Ovary (tissue), 9 donors: ENCODE results near the gene CMC1. TPM values are rescaled to one million over a fixed set of nuclear protein-coding genes. Genes with fewer than 3 reads are reported as not detected.

ENCODE experiments used
- DNase-seq, 5 donors: peaks; one replicate each; pipeline ENCODE4 v3.0.0-alpha.2; 2019 to 2020
- H3K27ac ChIP-seq, 2 donors: fragments of 200-600 bp; one replicate each; pipeline versions ENCODE4 v1.5.1 to v1.8.0; 2019 to 2022
- H3K27me3 ChIP-seq: fragments of 200-600 bp; one replicate; pipeline ENCODE4 v1.8.0; 2022
- H3K36me3 ChIP-seq: fragments of 200-600 bp; sonication (generic); one replicate; pipeline ENCODE4 v1.5.1; 2019
- H3K4me1 ChIP-seq: one replicate; pipeline ENCODE4 v1.8.1; 2013; ENCODE audit warnings: mild to moderate bottlenecking, moderate library complexity; ENCODE audit not compliant: insufficient read depth
- H3K4me3 ChIP-seq: fragments of 200-600 bp; sonication (generic); one replicate; pipeline ENCODE4 v1.5.1; 2017
- H3K9me3 ChIP-seq, 2 donors: fragments of 200-600 bp in 1 of 2; sonication (generic) in 1 of 2; one replicate each; pipeline versions ENCODE4 v1.5.1 to v1.8.1; 2013 to 2019; ENCODE audit warnings: mild to moderate bottlenecking in 1 of 2, moderate library complexity in 1 of 2
- CTCF ChIP-seq, 3 donors: fragments of 450-650 bp in 2 of 3; fragments of 200-600 bp in 1 of 3; IDR thresholded peaks; one replicate each; pipeline versions ENCODE4 v1.5.1 to v1.8.0; 2016 to 2022; ENCODE audit warnings: antibody characterized with exemption in 3 of 3, mild to moderate bottlenecking in 1 of 3
- EP300 ChIP-seq: sonication (generic); formaldehyde crosslinking; IDR thresholded peaks from one replicate; pipeline ENCODE4 v1.6.1; 2017; ENCODE audit warnings: antibody characterized with exemption
- POLR2A ChIP-seq: fragments of 450-650 bp; IDR thresholded peaks from one replicate; pipeline ENCODE4 v1.6.1; 2017; ENCODE audit warnings: antibody characterized with exemption, mild to moderate bottlenecking, moderate library complexity
- WGBS, 3 donors: extraction: QIAGEN DNeasy Blood & Tissue Kit in 1 of 3; methylation state at CpG; one replicate each; pipeline versions ENCODE4 v1.1.5 to v1.1.7; 2013 to 2017; 5-methylcytosine and 5-hydroxymethylcytosine counted together
- intact Hi-C, 4 donors: fragments of 100-400 bp; cut with DNase I; formaldehyde crosslinking; loops; one replicate each; pipeline versions ENCODE4 v1.11.0 to v1.15.1; 2022 to 2023
- polyA plus RNA-seq, 2 donors: library from polyadenylated mRNA; stranded (reverse); fragments of 200-250 nt in 1 of 2; fragments of 350-450 nt in 1 of 2; fragmentation: Illumina TruSeq in 1 of 2; extraction: RNeasy Lipid Tissue Mini Kit (QIAGEN cat#74804) in 1 of 2; gene quantifications; one replicate each; pipeline ENCODE4 v1.2.3, GENCODE V29; 2013 to 2014
- total RNA-seq, 7 donors: library from RNA; depleted of rRNA in 2 of 7; stranded (reverse); fragments of >200 nt in 2 of 7; fragmentation: NEBNext Ultra II Directional in 3 of 7; extraction: Animal tissue kit (Norgen Biotek cat#: 25700) in 3 of 7; gene quantifications; one replicate each; pipeline versions ENCODE4 v1.1.0 to v1.2.4, GENCODE V29; 2016 to 2023
- donor health status: DM: no; HTN: no; CAD: no; lungs with moderate emphysema.
- donor health status: DM: no; HTN: no; CAD: no.
- donor health status: Bipolar disorder and iron deficiency.
- donor health status: DM: yes; HTN: yes; CAD: no.
- donor health status: DM: no; HTN: no; CAD: no.
- donor health status: DM: yes; HTN: yes; CAD: no.

Gene CMC1
- total and polyA plus RNA-seq, 9 donors, result 10.3 to 22.2 (median 13.4) TPM

DNA sequence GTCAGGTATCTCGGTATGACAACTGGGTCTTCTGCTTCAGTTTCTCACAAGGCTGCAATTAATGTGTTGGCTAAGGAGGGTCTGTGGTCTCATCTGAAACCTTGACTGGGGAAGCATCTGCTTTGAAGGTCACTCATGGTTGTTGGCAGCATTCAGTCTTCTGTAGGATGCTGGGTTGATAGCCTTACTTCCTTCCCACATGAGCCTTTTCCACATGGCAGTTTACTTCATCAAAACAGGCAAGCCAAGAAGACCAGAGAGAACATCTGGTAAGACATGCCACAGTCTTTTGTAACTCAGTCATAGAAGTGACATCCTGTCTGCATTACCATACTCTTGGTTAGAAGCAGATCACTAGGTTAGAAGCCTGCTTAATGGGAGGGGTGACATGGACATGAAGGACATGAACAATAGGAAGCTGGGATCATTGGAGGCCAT lies 49.5 kb downstream of the CMC1 start:
- H3K4me3 ChIP-seq, result no peak overlapping the region
- TF ChIP-seq POLR2A (no peak), CTCF (IDR thresholded peaks at IDR 0.05) (no peak), EP300 (no peak)
- intact Hi-C loops, result no loop called here
- no peaks in the 10 kb centered on the region for H3K36me3 ChIP-seq
- no peaks in the 10 kb centered on the region for H3K9me3 ChIP-seq
- no peaks in the 10 kb centered on the region for H3K27me3 ChIP-seq
- no peak for DNase-seq
- H3K4me1 ChIP-seq, result no peaks in the 10 kb centered on the region
- WGBS, 3 donors, result 96 to 100% (median 100%) methylated on average over 1 of the region's 1 CpG
- no peak overlapping the region for H3K27ac ChIP-seq

DNA sequence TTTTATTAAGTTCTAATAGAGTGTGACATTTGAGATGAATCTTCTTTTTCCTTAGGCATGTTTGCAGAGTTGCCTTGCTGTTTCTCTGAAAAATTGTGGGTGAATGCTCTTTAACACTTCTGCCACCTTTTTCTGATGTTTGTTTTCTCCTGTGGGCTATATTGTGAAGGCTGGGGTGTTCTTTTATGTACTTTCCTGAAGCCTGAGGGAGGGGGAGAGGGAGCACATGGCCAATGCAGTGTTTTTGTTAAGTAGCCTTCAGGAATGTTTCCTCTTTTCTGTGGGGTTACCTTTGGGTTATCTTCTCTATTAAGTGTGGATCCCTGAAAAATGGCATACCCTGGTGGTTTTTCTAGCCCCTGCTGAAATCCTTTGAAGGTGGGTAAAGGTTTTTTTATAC lies 50.2 kb downstream of the CMC1 start:
- DNase-seq, result no peak
- H3K27me3 ChIP-seq, result no peaks in the 10 kb centered on the region
- H3K36me3 ChIP-seq, result no peaks in the 10 kb centered on the region
- no peaks in the 10 kb centered on the region for H3K4me1 ChIP-seq
- no peak overlapping the region for H3K4me3 ChIP-seq
- intact Hi-C loops, result no loop called here
- no peak for TF ChIP-seq EP300
- no peak overlapping the region for H3K27ac ChIP-seq
- H3K9me3 ChIP-seq, result no peaks in the 10 kb centered on the region

DNA sequence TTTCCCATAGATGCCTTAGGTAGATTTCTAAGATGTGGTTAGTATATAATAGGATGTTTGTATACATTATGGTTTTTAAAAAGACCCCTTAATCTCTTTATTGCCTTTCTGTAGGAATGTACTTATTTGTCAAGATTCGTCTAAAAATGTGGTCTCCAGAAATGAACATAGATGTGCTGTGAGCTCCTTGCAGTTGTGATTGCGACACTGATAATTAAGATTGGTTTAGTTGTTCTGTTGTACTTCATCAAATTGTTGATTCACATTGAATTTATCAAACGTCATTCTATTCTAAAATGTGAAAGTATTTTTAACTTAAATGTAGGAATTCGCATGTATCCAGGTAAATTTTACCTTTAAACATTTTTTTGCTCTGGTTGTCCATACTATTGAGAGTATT lies 51.2 kb downstream of the CMC1 start:
- H3K27me3 ChIP-seq, result no peaks in the 10 kb centered on the region
- no peaks in the 10 kb centered on the region for H3K9me3 ChIP-seq
- 93 to 95% (median 94%) methylated on average over 4 of the region's 4 CpGs for WGBS, 3 donors
- no peaks in the 10 kb centered on the region for H3K36me3 ChIP-seq
- no peak for TF ChIP-seq EP300
- no peak for TF ChIP-seq POLR2A
- TF ChIP-seq CTCF (IDR thresholded peaks at IDR 0.05), result no peak
- H3K4me3 ChIP-seq, result no peak overlapping the region
- intact Hi-C loops, result no loop called here
- no peaks in the 10 kb centered on the region for H3K4me1 ChIP-seq
- H3K27ac ChIP-seq, result no peak overlapping the region
- DNase-seq, result no peak

GRCh38 chr3:28294667-28295413 lies 53.4 kb downstream of the CMC1 start:
- H3K4me1 ChIP-seq, result no peaks in the 10 kb centered on the region
- no peak overlapping the region for H3K27ac ChIP-seq
- no peaks in the 10 kb centered on the region for H3K9me3 ChIP-seq
- no peak for DNase-seq
- no peaks in the 10 kb centered on the region for H3K27me3 ChIP-seq
- intact Hi-C loops, result no loop called here
- WGBS, 3 donors, result 53 to 80% (median 67%) methylated on average over 7 of the region's 7 CpGs
- H3K4me3 ChIP-seq, result no peak overlapping the region
- no peaks in the 10 kb centered on the region for H3K36me3 ChIP-seq
- TF ChIP-seq EP300 (no peak), POLR2A (no peak), CTCF (IDR thresholded peaks at IDR 0.05) (no peak)

GRCh38 chr3:28295898-28296490 lies 54.6 kb downstream of the CMC1 start:
- Histone ChIP-seq H3K27me3 (no peaks in the 10 kb centered on the region), H3K4me1 (no peaks in the 10 kb centered on the region), H3K36me3 (no peaks in the 10 kb centered on the region), H3K4me3 (no peak overlapping the region), H3K27ac (no peak overlapping the region), H3K9me3 (no peaks in the 10 kb centered on the region)
- no peak for DNase-seq
- TF ChIP-seq CTCF (IDR thresholded peaks at IDR 0.05) (no peak), POLR2A (no peak), EP300 (no peak)
- intact Hi-C loops, result no loop called here
